Neural cell (in vitro differentiated cells): Measurements from ENCODE around the gene ARL4C.

ENCODE experiments used
- EZH2 ChIP-seq: fragments of 200-600, 300-800 bp; shearing (Covaris generic), sonication (generic); IDR thresholded peaks from 2 replicates; pipeline ENCODE4 v1.6.1; 2014; ENCODE audit warnings: antibody characterized with exemption, low read length, borderline replicate concordance, mild to moderate bottlenecking; ENCODE audit not compliant: insufficient read depth, poor library complexity, severe bottlenecking
- POLR2AphosphoS5 ChIP-seq: IDR thresholded peaks from 2 replicates; pipeline ENCODE4 v1.6.1; 2012
- TF ChIP-seq, protein P1 (sequence below): fragments of 450-650 bp; IDR thresholded peaks from 2 replicates; pipeline ENCODE4 v1.5.1; 2014; ENCODE audit warnings: antibody characterized with exemption, mild to moderate bottlenecking, moderate library complexity; ENCODE audit not compliant: poor library complexity, severe bottlenecking
- TF ChIP-seq, protein P2 (sequence below): IDR thresholded peaks from 2 replicates; pipeline ENCODE4 v1.6.1; 2012; ENCODE audit warnings: borderline replicate concordance

DNA sequence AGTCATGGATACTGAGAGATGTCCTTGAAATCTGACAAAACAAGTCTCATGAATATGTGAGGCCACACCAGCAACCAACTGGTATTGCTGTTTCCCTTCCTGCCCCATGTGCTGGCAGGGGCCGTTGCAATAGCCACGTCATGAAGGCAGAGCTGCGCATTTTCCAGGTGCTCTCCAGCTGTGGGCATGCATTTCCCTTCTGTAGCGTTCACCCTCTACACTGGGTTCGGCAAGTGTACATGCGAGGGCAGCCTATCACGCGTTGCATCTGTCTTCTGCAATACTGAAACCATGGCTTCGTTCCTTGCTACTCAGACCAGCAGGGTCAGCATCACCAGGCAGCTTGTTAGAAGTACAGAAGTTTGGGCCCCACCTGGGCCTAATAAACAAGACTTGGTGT is 17.4 kb downstream of the ARL4C start:
- TF ChIP-seq, protein P1, sequence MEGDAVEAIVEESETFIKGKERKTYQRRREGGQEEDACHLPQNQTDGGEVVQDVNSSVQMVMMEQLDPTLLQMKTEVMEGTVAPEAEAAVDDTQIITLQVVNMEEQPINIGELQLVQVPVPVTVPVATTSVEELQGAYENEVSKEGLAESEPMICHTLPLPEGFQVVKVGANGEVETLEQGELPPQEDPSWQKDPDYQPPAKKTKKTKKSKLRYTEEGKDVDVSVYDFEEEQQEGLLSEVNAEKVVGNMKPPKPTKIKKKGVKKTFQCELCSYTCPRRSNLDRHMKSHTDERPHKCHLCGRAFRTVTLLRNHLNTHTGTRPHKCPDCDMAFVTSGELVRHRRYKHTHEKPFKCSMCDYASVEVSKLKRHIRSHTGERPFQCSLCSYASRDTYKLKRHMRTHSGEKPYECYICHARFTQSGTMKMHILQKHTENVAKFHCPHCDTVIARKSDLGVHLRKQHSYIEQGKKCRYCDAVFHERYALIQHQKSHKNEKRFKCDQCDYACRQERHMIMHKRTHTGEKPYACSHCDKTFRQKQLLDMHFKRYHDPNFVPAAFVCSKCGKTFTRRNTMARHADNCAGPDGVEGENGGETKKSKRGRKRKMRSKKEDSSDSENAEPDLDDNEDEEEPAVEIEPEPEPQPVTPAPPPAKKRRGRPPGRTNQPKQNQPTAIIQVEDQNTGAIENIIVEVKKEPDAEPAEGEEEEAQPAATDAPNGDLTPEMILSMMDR = no peak
- TF ChIP-seq EZH2 (no peak), POLR2AphosphoS5 (no peak)
- TF ChIP-seq, protein P2, sequence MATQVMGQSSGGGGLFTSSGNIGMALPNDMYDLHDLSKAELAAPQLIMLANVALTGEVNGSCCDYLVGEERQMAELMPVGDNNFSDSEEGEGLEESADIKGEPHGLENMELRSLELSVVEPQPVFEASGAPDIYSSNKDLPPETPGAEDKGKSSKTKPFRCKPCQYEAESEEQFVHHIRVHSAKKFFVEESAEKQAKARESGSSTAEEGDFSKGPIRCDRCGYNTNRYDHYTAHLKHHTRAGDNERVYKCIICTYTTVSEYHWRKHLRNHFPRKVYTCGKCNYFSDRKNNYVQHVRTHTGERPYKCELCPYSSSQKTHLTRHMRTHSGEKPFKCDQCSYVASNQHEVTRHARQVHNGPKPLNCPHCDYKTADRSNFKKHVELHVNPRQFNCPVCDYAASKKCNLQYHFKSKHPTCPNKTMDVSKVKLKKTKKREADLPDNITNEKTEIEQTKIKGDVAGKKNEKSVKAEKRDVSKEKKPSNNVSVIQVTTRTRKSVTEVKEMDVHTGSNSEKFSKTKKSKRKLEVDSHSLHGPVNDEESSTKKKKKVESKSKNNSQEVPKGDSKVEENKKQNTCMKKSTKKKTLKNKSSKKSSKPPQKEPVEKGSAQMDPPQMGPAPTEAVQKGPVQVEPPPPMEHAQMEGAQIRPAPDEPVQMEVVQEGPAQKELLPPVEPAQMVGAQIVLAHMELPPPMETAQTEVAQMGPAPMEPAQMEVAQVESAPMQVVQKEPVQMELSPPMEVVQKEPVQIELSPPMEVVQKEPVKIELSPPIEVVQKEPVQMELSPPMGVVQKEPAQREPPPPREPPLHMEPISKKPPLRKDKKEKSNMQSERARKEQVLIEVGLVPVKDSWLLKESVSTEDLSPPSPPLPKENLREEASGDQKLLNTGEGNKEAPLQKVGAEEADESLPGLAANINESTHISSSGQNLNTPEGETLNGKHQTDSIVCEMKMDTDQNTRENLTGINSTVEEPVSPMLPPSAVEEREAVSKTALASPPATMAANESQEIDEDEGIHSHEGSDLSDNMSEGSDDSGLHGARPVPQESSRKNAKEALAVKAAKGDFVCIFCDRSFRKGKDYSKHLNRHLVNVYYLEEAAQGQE = no peak
